SK-N-SH treated with all-trans-retinoic acid at 6 μM for 48 hours (cell line): ENCODE data around the gene VGF.

Source experiments
- TCF4 ChIP-seq: fragments of 250-450 bp; sonication (Bioruptor Pico); IDR thresholded peaks from 2 replicates; pipeline ENCODE4 v1.8.0; 2021; ENCODE audit warnings: mild to moderate bottlenecking, moderate library complexity, borderline replicate concordance
- TF ChIP-seq, protein P1 (sequence below): fragments of 250-450 bp; sonication (Bioruptor Pico); IDR thresholded peaks from 2 replicates; pipeline ENCODE4 v1.8.0; 2020; ENCODE audit warnings: mild to moderate bottlenecking, moderate library complexity, borderline replicate concordance

DNA sequence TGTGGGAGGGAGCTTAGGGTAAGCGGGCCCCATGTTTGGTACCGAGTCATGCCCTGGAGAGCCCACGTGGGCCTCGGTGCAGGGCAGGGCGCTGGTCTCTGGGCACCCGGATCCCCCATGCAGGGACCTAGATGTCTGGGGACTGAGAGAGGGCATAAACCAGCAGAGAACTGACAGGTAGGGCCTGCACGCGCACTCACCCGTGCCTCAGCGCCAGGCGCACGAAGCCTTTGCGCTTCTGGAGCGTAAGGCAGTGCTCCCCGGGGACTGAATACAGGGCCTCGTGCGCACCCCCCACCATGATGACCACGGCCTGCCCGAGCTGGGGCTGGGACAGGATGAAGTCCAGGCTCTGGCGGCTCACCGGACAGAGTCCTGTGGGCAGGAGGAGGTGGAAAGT is 32.6 kb upstream of the VGF start:
- TF ChIP-seq, protein P1, sequence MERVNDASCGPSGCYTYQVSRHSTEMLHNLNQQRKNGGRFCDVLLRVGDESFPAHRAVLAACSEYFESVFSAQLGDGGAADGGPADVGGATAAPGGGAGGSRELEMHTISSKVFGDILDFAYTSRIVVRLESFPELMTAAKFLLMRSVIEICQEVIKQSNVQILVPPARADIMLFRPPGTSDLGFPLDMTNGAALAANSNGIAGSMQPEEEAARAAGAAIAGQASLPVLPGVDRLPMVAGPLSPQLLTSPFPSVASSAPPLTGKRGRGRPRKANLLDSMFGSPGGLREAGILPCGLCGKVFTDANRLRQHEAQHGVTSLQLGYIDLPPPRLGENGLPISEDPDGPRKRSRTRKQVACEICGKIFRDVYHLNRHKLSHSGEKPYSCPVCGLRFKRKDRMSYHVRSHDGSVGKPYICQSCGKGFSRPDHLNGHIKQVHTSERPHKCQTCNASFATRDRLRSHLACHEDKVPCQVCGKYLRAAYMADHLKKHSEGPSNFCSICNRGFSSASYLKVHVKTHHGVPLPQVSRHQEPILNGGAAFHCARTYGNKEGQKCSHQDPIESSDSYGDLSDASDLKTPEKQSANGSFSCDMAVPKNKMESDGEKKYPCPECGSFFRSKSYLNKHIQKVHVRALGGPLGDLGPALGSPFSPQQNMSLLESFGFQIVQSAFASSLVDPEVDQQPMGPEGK (CRISPR knock-in tag), result no peak
- no peak for TF ChIP-seq TCF4 (CRISPR knock-in tag)
